ENCODE measurements around the gene SPATA32.

Gene SPATA32

GRCh38 chr17:45261577-45262515 lies at the start of gene SPATA32:
SPATA32 (minus strand) TSS chr17:45262094; CDS start chr17:45262016, 78 bp downstream.
- peak; percentile 82 for DNase-seq (ENCODE audit: low spot score)
- no peak for TF ChIP-seq CTCF (IDR thresholded peaks at IDR 0.05; ENCODE audit: extremely low read depth, missing control alignments)

GRCh38 chr17:45311401-45311759 lies 49.5 kb upstream of the SPATA32 start:
- no peak for DNase-seq (ENCODE audit: low spot score)
- TF ChIP-seq CTCF (IDR thresholded peaks at IDR 0.05; ENCODE audit: extremely low read depth, missing control alignments), result no peak

GRCh38 chr17:45310380-45311324 lies 48.8 kb upstream of the SPATA32 start:
- DNase-seq (ENCODE audit: low spot score), result no peak
- TF ChIP-seq CTCF (IDR thresholded peaks at IDR 0.05; ENCODE audit: extremely low read depth, missing control alignments), result no peak

- no peak for TF ChIP-seq CTCF (IDR thresholded peaks at IDR 0.05; ENCODE audit: extremely low read depth, missing control alignments)
- DNase-seq (ENCODE audit: low spot score), result no peak
Measured at GRCh38 chr17:45309400-45309799, 47.5 kb upstream of the SPATA32 start.

- TF ChIP-seq CTCF (IDR thresholded peaks at IDR 0.05; ENCODE audit: extremely low read depth, missing control alignments), result no peak
- no peak for DNase-seq (ENCODE audit: low spot score)
Measured at GRCh38 chr17:45308840-45309239, 46.9 kb upstream of the SPATA32 start.

- no peak for DNase-seq (ENCODE audit: low spot score)
- no peak for TF ChIP-seq CTCF (IDR thresholded peaks at IDR 0.05; ENCODE audit: extremely low read depth, missing control alignments)
Measured at GRCh38 chr17:45308016-45308365, 46.1 kb upstream of the SPATA32 start.
